Measurements from ENCODE around the gene CCDC33.
A peak's percentile ranks its signal among the peaks of the same experiment; 100 is the strongest.

GRCh38 chr15:74320352-74321247 lies 84.5 kb downstream of the CCDC33 start:
- TF ChIP-seq CTCF (IDR thresholded peaks at IDR 0.05; ENCODE audit: insufficient read depth, low read depth, low read length): peak; percentile 45
- no peak for TF ChIP-seq EZH2 (IDR thresholded peaks at IDR 0.05; ENCODE audit: insufficient read depth, low read length)
